ENCODE data around the gene DGKD.

The DGKD gene

GRCh38 chr2:233457356-233457755, 103.1 kb downstream of the DGKD start:
- Histone ChIP-seq H2AFZ (ENCODE audit: low read depth, low read length) (no peak overlapping the region), H3K9me3 (ENCODE audit: low read length) (no peaks in the 10 kb centered on the region), H3K27me3 (ENCODE audit: insufficient read depth, low read length) (no peaks in the 10 kb centered on the region), H3K4me1 (ENCODE audit: insufficient read depth, low read length) (no peaks in the 10 kb centered on the region), H3K36me3 (ENCODE audit: insufficient read depth, low read length) (peaks cover 76% of the 10 kb centered on the region), H3K4me3 (ENCODE audit: low read length) (no peak overlapping the region)

- Histone ChIP-seq H3K4me3 (ENCODE audit: low read length) (no peak overlapping the region), H3K4me1 (ENCODE audit: insufficient read depth, low read length) (no peaks in the 10 kb centered on the region), H3K27me3 (ENCODE audit: insufficient read depth, low read length) (no peaks in the 10 kb centered on the region), H3K9me3 (ENCODE audit: low read length) (no peaks in the 10 kb centered on the region), H3K36me3 (ENCODE audit: insufficient read depth, low read length) (peaks cover 76% of the 10 kb centered on the region), H2AFZ (ENCODE audit: low read depth, low read length) (no peak overlapping the region)
Measured at GRCh38 chr2:233458031-233458610, 103.8 kb downstream of the DGKD start.

GRCh38 chr2:233458826-233459225, 104.5 kb downstream of the DGKD start:
- Histone ChIP-seq H2AFZ (ENCODE audit: low read depth, low read length) (no peak overlapping the region), H3K36me3 (ENCODE audit: insufficient read depth, low read length) (peaks cover 75% of the 10 kb centered on the region), H3K9me3 (ENCODE audit: low read length) (no peaks in the 10 kb centered on the region), H3K4me3 (ENCODE audit: low read length) (no peak overlapping the region), H3K27me3 (ENCODE audit: insufficient read depth, low read length) (no peaks in the 10 kb centered on the region), H3K4me1 (ENCODE audit: insufficient read depth, low read length) (no peaks in the 10 kb centered on the region)

GRCh38 chr2:233459426-233459825, 105.1 kb downstream of the DGKD start:
- peaks cover 77% of the 10 kb centered on the region for H3K36me3 ChIP-seq (ENCODE audit: insufficient read depth, low read length)
- H3K4me3 ChIP-seq (ENCODE audit: low read length), result no peak overlapping the region
- no peaks in the 10 kb centered on the region for H3K4me1 ChIP-seq (ENCODE audit: insufficient read depth, low read length)
- H3K9me3 ChIP-seq (ENCODE audit: low read length), result no peaks in the 10 kb centered on the region
- no peak overlapping the region for H2AFZ ChIP-seq (ENCODE audit: low read depth, low read length)
- no peaks in the 10 kb centered on the region for H3K27me3 ChIP-seq (ENCODE audit: insufficient read depth, low read length)

- Histone ChIP-seq H3K9me3 (ENCODE audit: low read length) (no peaks in the 10 kb centered on the region), H3K27me3 (ENCODE audit: insufficient read depth, low read length) (no peaks in the 10 kb centered on the region), H3K36me3 (ENCODE audit: insufficient read depth, low read length) (peaks cover 68% of the 10 kb centered on the region), H2AFZ (ENCODE audit: low read depth, low read length) (no peak overlapping the region), H3K4me3 (ENCODE audit: low read length) (no peak overlapping the region), H3K4me1 (ENCODE audit: insufficient read depth, low read length) (no peaks in the 10 kb centered on the region)
Measured at GRCh38 chr2:233460726-233461441, 106.6 kb downstream of the DGKD start.

GRCh38 chr2:233461481-233461891, 107.2 kb downstream of the DGKD start:
- no peak overlapping the region for H3K4me3 ChIP-seq (ENCODE audit: low read length)
- H2AFZ ChIP-seq (ENCODE audit: low read depth, low read length), result no peak overlapping the region
- peaks cover 67% of the 10 kb centered on the region for H3K36me3 ChIP-seq (ENCODE audit: insufficient read depth, low read length)
- H3K27me3 ChIP-seq (ENCODE audit: insufficient read depth, low read length), result no peaks in the 10 kb centered on the region
- H3K4me1 ChIP-seq (ENCODE audit: insufficient read depth, low read length), result no peaks in the 10 kb centered on the region
- H3K9me3 ChIP-seq (ENCODE audit: low read length), result no peaks in the 10 kb centered on the region

- Histone ChIP-seq H3K36me3 (ENCODE audit: insufficient read depth, low read length) (peaks cover 66% of the 10 kb centered on the region), H2AFZ (ENCODE audit: low read depth, low read length) (no peak overlapping the region), H3K4me3 (ENCODE audit: low read length) (no peak overlapping the region), H3K9me3 (ENCODE audit: low read length) (no peaks in the 10 kb centered on the region), H3K27me3 (ENCODE audit: insufficient read depth, low read length) (no peaks in the 10 kb centered on the region), H3K4me1 (ENCODE audit: insufficient read depth, low read length) (no peaks in the 10 kb centered on the region)
Measured at GRCh38 chr2:233462202-233462785, 108.0 kb downstream of the DGKD start.

GRCh38 chr2:233462826-233463470, 108.7 kb downstream of the DGKD start:
- no peaks in the 10 kb centered on the region for H3K27me3 ChIP-seq (ENCODE audit: insufficient read depth, low read length)
- H3K9me3 ChIP-seq (ENCODE audit: low read length), result no peaks in the 10 kb centered on the region
- H3K36me3 ChIP-seq (ENCODE audit: insufficient read depth, low read length), result peaks cover 67% of the 10 kb centered on the region
- H2AFZ ChIP-seq (ENCODE audit: low read depth, low read length), result no peak overlapping the region
- no peak overlapping the region for H3K4me3 ChIP-seq (ENCODE audit: low read length)
- H3K4me1 ChIP-seq (ENCODE audit: insufficient read depth, low read length), result no peaks in the 10 kb centered on the region

GRCh38 chr2:233463586-233463985, 109.3 kb downstream of the DGKD start:
- Histone ChIP-seq H3K27me3 (ENCODE audit: insufficient read depth, low read length) (no peaks in the 10 kb centered on the region), H3K4me3 (ENCODE audit: low read length) (no peak overlapping the region), H3K4me1 (ENCODE audit: insufficient read depth, low read length) (no peaks in the 10 kb centered on the region), H3K9me3 (ENCODE audit: low read length) (no peaks in the 10 kb centered on the region), H3K36me3 (ENCODE audit: insufficient read depth, low read length) (peaks cover 69% of the 10 kb centered on the region), H2AFZ (ENCODE audit: low read depth, low read length) (no peak overlapping the region)

GRCh38 chr2:233464056-233464455, 109.8 kb downstream of the DGKD start:
- no peak overlapping the region for H3K4me3 ChIP-seq (ENCODE audit: low read length)
- H3K9me3 ChIP-seq (ENCODE audit: low read length), result no peaks in the 10 kb centered on the region
- H3K27me3 ChIP-seq (ENCODE audit: insufficient read depth, low read length), result no peaks in the 10 kb centered on the region
- H3K36me3 ChIP-seq (ENCODE audit: insufficient read depth, low read length), result peaks cover 70% of the 10 kb centered on the region
- no peak overlapping the region for H2AFZ ChIP-seq (ENCODE audit: low read depth, low read length)
- no peaks in the 10 kb centered on the region for H3K4me1 ChIP-seq (ENCODE audit: insufficient read depth, low read length)

GRCh38 chr2:233464531-233465240, 110.4 kb downstream of the DGKD start:
- Histone ChIP-seq H3K36me3 (ENCODE audit: insufficient read depth, low read length) (peaks cover 69% of the 10 kb centered on the region), H3K4me3 (ENCODE audit: low read length) (no peak overlapping the region), H3K27me3 (ENCODE audit: insufficient read depth, low read length) (no peaks in the 10 kb centered on the region), H3K9me3 (ENCODE audit: low read length) (no peaks in the 10 kb centered on the region), H3K4me1 (ENCODE audit: insufficient read depth, low read length) (no peaks in the 10 kb centered on the region), H2AFZ (ENCODE audit: low read depth, low read length) (no peak overlapping the region)

GRCh38 chr2:233466991-233467603, 112.8 kb downstream of the DGKD start:
- Histone ChIP-seq H3K36me3 (ENCODE audit: insufficient read depth, low read length) (peaks cover 63% of the 10 kb centered on the region), H3K4me1 (ENCODE audit: insufficient read depth, low read length) (no peaks in the 10 kb centered on the region), H3K9me3 (ENCODE audit: low read length) (no peaks in the 10 kb centered on the region), H3K4me3 (ENCODE audit: low read length) (no peak overlapping the region), H2AFZ (ENCODE audit: low read depth, low read length) (no peak overlapping the region), H3K27me3 (ENCODE audit: insufficient read depth, low read length) (no peaks in the 10 kb centered on the region)

All from neuron (in vitro differentiated cells).